ENCODE results near the gene DLAT. TPM values are rescaled to one million over a fixed set of nuclear protein-coding genes. Genes with fewer than 3 reads are reported as not detected.

The DLAT gene
- total RNA-seq, 1 donor from 2014 or later, result 41.0 TPM

- DNase-seq (ENCODE audit: low read depth), result no peak
- TF ChIP-seq CTCF (conservative IDR thresholded peaks at IDR 0.05; ENCODE audit: low read depth, low read length), result no peak
- H3K4me3 ChIP-seq (ENCODE audit: low read depth, low read length), result no peak overlapping the region
These were observed 24.6 kb downstream of the DLAT start for GRCh38 chr11:112049777-112050176.

- no peak for DNase-seq (ENCODE audit: low read depth)
- no peak for TF ChIP-seq CTCF (conservative IDR thresholded peaks at IDR 0.05; ENCODE audit: low read depth, low read length)
- no peak overlapping the region for H3K4me3 ChIP-seq (ENCODE audit: low read depth, low read length)
These were observed 25.5 kb downstream of the DLAT start for GRCh38 chr11:112050721-112051120.

GRCh38 chr11:112051768-112052167 lies 26.6 kb downstream of the DLAT start:
- no peak overlapping the region for H3K4me3 ChIP-seq (ENCODE audit: low read depth, low read length)
- DNase-seq (ENCODE audit: low read depth), result no peak
- TF ChIP-seq CTCF (conservative IDR thresholded peaks at IDR 0.05; ENCODE audit: low read depth, low read length), result no peak

- H3K4me3 ChIP-seq (ENCODE audit: low read depth, low read length), result no peak overlapping the region
- no peak for TF ChIP-seq CTCF (conservative IDR thresholded peaks at IDR 0.05; ENCODE audit: low read depth, low read length)
- DNase-seq (ENCODE audit: low read depth), result no peak
These were observed 32.0 kb downstream of the DLAT start for GRCh38 chr11:112057170-112057569.

GRCh38 chr11:112058103-112058502 lies 32.9 kb downstream of the DLAT start:
- no peak overlapping the region for H3K4me3 ChIP-seq (ENCODE audit: low read depth, low read length)
- no peak for DNase-seq (ENCODE audit: low read depth)
- no peak for TF ChIP-seq CTCF (conservative IDR thresholded peaks at IDR 0.05; ENCODE audit: low read depth, low read length)

- no peak overlapping the region for H3K4me3 ChIP-seq (ENCODE audit: low read depth, low read length)
- TF ChIP-seq CTCF (conservative IDR thresholded peaks at IDR 0.05; ENCODE audit: low read depth, low read length), result no peak
- DNase-seq (ENCODE audit: low read depth), result no peak
These were observed 37.7 kb downstream of the DLAT start for GRCh38 chr11:112062923-112063322.

GRCh38 chr11:112073941-112074811 lies 49.0 kb downstream of the DLAT start, which contains the start of the genes NKAPD1 and PIH1D2:
Gene NKAPD1, plus strand, starts transcription at chr11:112074299. Its CDS starts 1,276 bp downstream, at chr11:112075575.
Gene PIH1D2, minus strand, starts transcription at chr11:112074017. Its CDS starts 843 bp downstream, at chr11:112073174.
- DNase-seq (ENCODE audit: low read depth), result peak; percentile 71

More at GRCh38 chr11:112073941-112074811, 49.0 kb downstream of the DLAT start, which contains the start of the genes NKAPD1 and PIH1D2:
- H3K4me3 ChIP-seq (ENCODE audit: low read depth, low read length), result peak within 1 kb of the TSS; percentile 98
- peak; percentile 7 for TF ChIP-seq CTCF (conservative IDR thresholded peaks at IDR 0.05; ENCODE audit: low read depth, low read length)

Data from epithelial cell of proximal tubule (primary cell).